HEK293T (cell line): ENCODE measurements around the gene GABPB2.

Experiments
- CTCF ChIA-PET: fragments of 350-600 bp; formaldehyde crosslinking; extraction: SDS; loops from one replicate; lab custom pipeline; 2021; ENCODE audit warnings: antibody characterized with exemption, inconsistent platforms; lab: Yijun Ruan, JAX
- POLR2A ChIA-PET: fragments of 350-600 bp; formaldehyde crosslinking; extraction: SDS; loops from one replicate; lab custom pipeline; 2020; ENCODE audit warnings: antibody characterized with exemption, inconsistent platforms; lab: Yijun Ruan, JAX
- DNase-seq: peaks from one replicate; pipeline ENCODE4 v3.0.0; 2012; ENCODE audit warnings: mixed read lengths; ENCODE audit errors: extremely low spot score
- ARNT ChIP-seq: fragments of 450-650 bp; IDR thresholded peaks from 2 replicates; pipeline ENCODE4 v1.6.1; 2017; ENCODE audit warnings: mild to moderate bottlenecking
- BHLHE40 ChIP-seq: fragments of 450-650 bp; IDR thresholded peaks from 2 replicates; pipeline ENCODE4 v1.6.1; 2016; ENCODE audit warnings: mild to moderate bottlenecking, moderate library complexity, borderline replicate concordance
- CTBP1 ChIP-seq: fragments of 450-650 bp; IDR thresholded peaks from 2 replicates; pipeline ENCODE4 v1.6.1; 2016; ENCODE audit warnings: borderline replicate concordance
- ELF4 ChIP-seq: fragments of 450-650 bp; IDR thresholded peaks from 2 replicates; pipeline ENCODE4 v1.6.1; 2017; ENCODE audit warnings: antibody characterized with exemption
- FOXA1 ChIP-seq: fragments of 450-650 bp; IDR thresholded peaks from 2 replicates; pipeline ENCODE4 v1.6.1; 2016; ENCODE audit warnings: mild to moderate bottlenecking
- FOXK2 ChIP-seq: fragments of 450-650 bp; IDR thresholded peaks from 2 replicates; pipeline ENCODE4 v1.6.1; 2016; ENCODE audit warnings: mild to moderate bottlenecking
- FOXM1 ChIP-seq: fragments of 450-650 bp; IDR thresholded peaks from 2 replicates; pipeline ENCODE4 v1.6.1; 2017; ENCODE audit warnings: mild to moderate bottlenecking, borderline replicate concordance
- HDGF ChIP-seq: fragments of 450-650 bp; IDR thresholded peaks from 2 replicates; pipeline ENCODE4 v1.6.1; 2017; ENCODE audit warnings: antibody characterized with exemption, borderline replicate concordance
- L3MBTL2 ChIP-seq: fragments of 450-650 bp; conservative IDR thresholded peaks from 2 replicates; pipeline ENCODE4 v1.6.1; 2016; ENCODE audit warnings: mild to moderate bottlenecking
- LEF1 ChIP-seq: fragments of 450-650 bp; IDR thresholded peaks from 2 replicates; pipeline ENCODE4 v1.6.1; 2017; ENCODE audit warnings: mild to moderate bottlenecking, borderline replicate concordance
- NFRKB ChIP-seq: fragments of 450-650 bp; IDR thresholded peaks from 2 replicates; pipeline ENCODE4 v1.6.1; 2016; ENCODE audit warnings: mild to moderate bottlenecking, moderate library complexity
- PKNOX1 ChIP-seq: fragments of 450-650 bp; IDR thresholded peaks from 2 replicates; pipeline ENCODE4 v1.6.1; 2016
- SP1 ChIP-seq: fragments of 450-650 bp; IDR thresholded peaks from 2 replicates; pipeline ENCODE4 v1.6.1; 2017
- SUZ12 ChIP-seq: fragments of 450-650 bp; IDR thresholded peaks from 2 replicates; pipeline ENCODE4 v1.6.1; 2016; ENCODE audit warnings: mild to moderate bottlenecking
- TARDBP ChIP-seq: fragments of 450-650 bp; IDR thresholded peaks from 2 replicates; pipeline ENCODE4 v1.6.1; 2016
- ZNF384 ChIP-seq: fragments of 450-650 bp; IDR thresholded peaks from 2 replicates; pipeline ENCODE4 v1.6.1; 2016

GABPB2 gene

GRCh38 chr1:151098126-151098525 lies 27.6 kb downstream of the GABPB2 start:
- no peak for DNase-seq
- CTCF ChIA-PET: interaction anchor here (0.9 to 2.0 kb wide), 2 partner anchors 11 to 113 kb away, joined by 3 to 14 read pairs; no protein-coding TSS in a partner anchor
- POLR2A ChIA-PET: no interaction called here

GRCh38 chr1:151104630-151105029 lies 34.1 kb downstream of the GABPB2 start:
- ChIA-PET CTCF (no interaction called here), POLR2A (no interaction called here)

More at GRCh38 chr1:151098126-151098525, 27.6 kb downstream of the GABPB2 start:
- TF ChIP-seq PKNOX1 (no peak), HDGF (no peak), SUZ12 (no peak), NFRKB (no peak), L3MBTL2 (no peak)

GRCh38 chr1:151106894-151107293 lies 36.3 kb downstream of the GABPB2 start:
- TF ChIP-seq HDGF (no peak), SUZ12 (no peak), FOXK2 (no peak), FOXA1 (no peak), FOXM1 (no peak), NFRKB (no peak), PKNOX1 (no peak), L3MBTL2 (no peak), CTBP1 (no peak)
- DNase-seq: no peak
- CTCF ChIA-PET: no interaction called here
- POLR2A ChIA-PET: interaction anchor here (0.9 kb wide), 1 partner anchor 83 kb away, joined by 3 read pairs; the partner anchor contains the start of gene VPS72

More at GRCh38 chr1:151104630-151105029, 34.1 kb downstream of the GABPB2 start:
- DNase-seq: no peak
- no peak for TF ChIP-seq L3MBTL2
- TF ChIP-seq SP1: no peak
- no peak for TF ChIP-seq CTBP1
- no peak for TF ChIP-seq FOXA1
- TF ChIP-seq PKNOX1: no peak
- no peak for TF ChIP-seq ELF4
- no peak for TF ChIP-seq HDGF
- TF ChIP-seq ZNF384: no peak
- TF ChIP-seq BHLHE40: no peak
- no peak for TF ChIP-seq NFRKB
- TF ChIP-seq TARDBP: no peak
- no peak for TF ChIP-seq FOXM1
- TF ChIP-seq SUZ12: no peak
- TF ChIP-seq LEF1: no peak
- TF ChIP-seq FOXK2: no peak
- TF ChIP-seq ARNT: no peak

GRCh38 chr1:151108331-151108730 lies 37.8 kb downstream of the GABPB2 start:
- CTCF ChIA-PET: interaction anchor here (1.1 kb wide), 1 partner anchor 9 kb away, joined by 5 read pairs; no protein-coding TSS in a partner anchor
- no peak for TF ChIP-seq LEF1
- TF ChIP-seq ARNT: no peak
- TF ChIP-seq FOXK2: no peak
- TF ChIP-seq NFRKB: no peak
- TF ChIP-seq BHLHE40: no peak
- TF ChIP-seq FOXA1: no peak
- no peak for TF ChIP-seq SUZ12
- no peak for TF ChIP-seq PKNOX1
- no peak for DNase-seq
- POLR2A ChIA-PET: no interaction called here

GRCh38 chr1:151113877-151114276 lies 43.3 kb downstream of the GABPB2 start:
- DNase-seq: no peak
- CTCF ChIA-PET: interaction anchor here (1.3 kb wide), 1 partner anchor 14 kb away, joined by 4 read pairs; no protein-coding TSS in a partner anchor
- no peak for TF ChIP-seq TARDBP
- no peak for TF ChIP-seq ARNT
- no peak for TF ChIP-seq FOXA1
- no peak for TF ChIP-seq FOXM1
- no peak for TF ChIP-seq SP1
- TF ChIP-seq PKNOX1: no peak
- TF ChIP-seq LEF1: no peak
- TF ChIP-seq CTBP1: no peak
- no peak for TF ChIP-seq FOXK2
- no peak for TF ChIP-seq ZNF384
- TF ChIP-seq SUZ12: no peak
- TF ChIP-seq ELF4: no peak
- no peak for TF ChIP-seq HDGF
- no peak for TF ChIP-seq L3MBTL2
- no peak for TF ChIP-seq NFRKB
- no peak for TF ChIP-seq BHLHE40
- POLR2A ChIA-PET: no interaction called here
